ENCODE measurements around the gene SLC25A48. TPM values are rescaled to one million over a fixed set of nuclear protein-coding genes. Genes with fewer than 3 reads are reported as not detected.

Gene SLC25A48, protein sequence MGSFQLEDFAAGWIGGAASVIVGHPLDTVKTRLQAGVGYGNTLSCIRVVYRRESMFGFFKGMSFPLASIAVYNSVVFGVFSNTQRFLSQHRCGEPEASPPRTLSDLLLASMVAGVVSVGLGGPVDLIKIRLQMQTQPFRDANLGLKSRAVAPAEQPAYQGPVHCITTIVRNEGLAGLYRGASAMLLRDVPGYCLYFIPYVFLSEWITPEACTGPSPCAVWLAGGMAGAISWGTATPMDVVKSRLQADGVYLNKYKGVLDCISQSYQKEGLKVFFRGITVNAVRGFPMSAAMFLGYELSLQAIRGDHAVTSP
- polyA plus RNA-seq: 0.54 TPM
- long read RNA-seq, donor 1: 0 reads
- long read RNA-seq, donor 2: 0 reads
- long read RNA-seq, donor 3: 0 reads
- long read RNA-seq, donor 4: 0 reads
- long read RNA-seq, donor 5: 0 reads
- long read RNA-seq, donor 6: 0 reads
- long read RNA-seq, donor 7: 0 reads
- long read RNA-seq, donor 8: 0 reads
- long read RNA-seq, donor 9: 0 reads
- long read RNA-seq, donor 10: 0 reads
- long read RNA-seq, donor 11: 0 reads

- WGBS (ENCODE audit: insufficient coverage, low lambda C conversion rate): no CpG with 5 or more reads among the region's 68 CpGs
- peak within 1 kb of the TSS; percentile 27 for H3K27ac ChIP-seq (ENCODE audit: low read length)
Observed at GRCh38 chr5:135834639-135835529, at the start of gene SLC25A48. Gene SLC25A48, plus strand, starts transcription at chr5:135834663. Its CDS starts 185 bp downstream, at chr5:135834848.

DNA sequence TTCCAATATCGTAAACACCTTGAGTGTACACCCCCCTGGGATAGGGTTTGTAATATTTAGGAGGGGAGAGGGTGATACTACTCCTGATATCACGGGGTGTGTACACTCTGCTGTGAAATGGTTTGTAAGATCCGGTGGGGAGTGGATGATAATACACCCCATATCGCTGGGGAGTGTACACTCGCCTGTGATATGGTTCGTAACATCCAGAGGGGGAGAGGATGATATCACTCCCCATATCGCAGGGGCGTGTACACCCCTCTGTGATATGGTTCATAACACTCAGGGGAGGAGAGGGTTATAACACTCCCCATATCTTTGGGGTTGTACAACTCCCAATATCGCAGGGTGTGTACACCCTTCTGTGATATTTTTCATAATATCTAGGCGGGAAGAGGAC, 33.8 kb upstream of the SLC25A48 start:
- H3K36me3 ChIP-seq (ENCODE audit: control insufficient read depth, insufficient read depth, low read length): no peaks in the 10 kb centered on the region
- DNase-seq: no peak
- peaks cover 3% of the 10 kb centered on the region for H3K27me3 ChIP-seq (ENCODE audit: control insufficient read depth, insufficient read depth, low read length)
- H3K27ac ChIP-seq (ENCODE audit: low read length): no peak overlapping the region
- WGBS (ENCODE audit: insufficient coverage, low lambda C conversion rate): no CpG with 5 or more reads among the region's 10 CpGs
- no peaks in the 10 kb centered on the region for H3K4me1 ChIP-seq (ENCODE audit: control insufficient read depth, insufficient read depth, low read length)
- no peak overlapping the region for H3K4me3 ChIP-seq (ENCODE audit: low read length)
- H3K9me3 ChIP-seq (ENCODE audit: control insufficient read depth, low read depth, low read length): no peaks in the 10 kb centered on the region

More at GRCh38 chr5:135834639-135835529, at the start of gene SLC25A48:
- DNase-seq: peak; percentile 62 to 80
- Histone ChIP-seq H3K27me3 (ENCODE audit: control insufficient read depth, insufficient read depth, low read length) (peaks cover 59% of the 10 kb centered on the region), H3K9me3 (ENCODE audit: control insufficient read depth, low read depth, low read length) (peaks cover 5% of the 10 kb centered on the region), H3K4me1 (ENCODE audit: control insufficient read depth, insufficient read depth, low read length) (no peaks in the 10 kb centered on the region), H3K4me3 (ENCODE audit: low read length) (peak within 1 kb of the TSS; percentile 58), H3K36me3 (ENCODE audit: control insufficient read depth, insufficient read depth, low read length) (no peaks in the 10 kb centered on the region)

GRCh38 chr5:135810188-135810943, 24.1 kb upstream of the SLC25A48 start:
- Histone ChIP-seq H3K27me3 (ENCODE audit: control insufficient read depth, insufficient read depth, low read length) (peaks cover 4% of the 10 kb centered on the region), H3K4me3 (ENCODE audit: low read length) (no peak overlapping the region), H3K4me1 (ENCODE audit: control insufficient read depth, insufficient read depth, low read length) (no peaks in the 10 kb centered on the region), H3K36me3 (ENCODE audit: control insufficient read depth, insufficient read depth, low read length) (no peaks in the 10 kb centered on the region), H3K27ac (ENCODE audit: low read length) (no peak overlapping the region), H3K9me3 (ENCODE audit: control insufficient read depth, low read depth, low read length) (no peaks in the 10 kb centered on the region)
- DNase-seq: no peak
- no CpG with 5 or more reads among the region's 7 CpGs for WGBS (ENCODE audit: insufficient coverage, low lambda C conversion rate)

DNA sequence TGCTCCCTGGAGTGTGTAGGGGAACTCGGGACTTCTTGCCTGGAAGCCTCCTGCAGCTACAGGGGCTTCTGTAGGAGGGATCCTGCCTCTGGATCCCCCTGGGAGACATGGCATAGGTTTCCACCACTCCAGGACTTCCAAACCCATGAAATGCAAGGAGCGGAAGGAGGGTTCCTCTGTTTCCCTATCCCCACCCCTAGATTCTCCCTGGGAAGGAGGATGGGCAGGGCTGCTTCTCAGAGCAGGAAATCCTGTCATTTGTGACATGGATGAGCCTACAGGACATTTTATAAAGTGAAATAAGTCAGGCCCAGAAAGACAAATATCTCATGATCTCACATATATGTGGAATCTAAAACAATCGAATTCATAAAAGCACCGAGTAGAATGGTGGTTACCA, 23.5 kb upstream of the SLC25A48 start:
- 100% methylated on average over 2 of the region's 4 CpGs for WGBS (ENCODE audit: insufficient coverage, low lambda C conversion rate)
- Histone ChIP-seq H3K36me3 (ENCODE audit: control insufficient read depth, insufficient read depth, low read length) (no peaks in the 10 kb centered on the region), H3K9me3 (ENCODE audit: control insufficient read depth, low read depth, low read length) (no peaks in the 10 kb centered on the region), H3K4me3 (ENCODE audit: low read length) (no peak overlapping the region), H3K27ac (ENCODE audit: low read length) (no peak overlapping the region), H3K27me3 (ENCODE audit: control insufficient read depth, insufficient read depth, low read length) (peaks cover 4% of the 10 kb centered on the region), H3K4me1 (ENCODE audit: control insufficient read depth, insufficient read depth, low read length) (no peaks in the 10 kb centered on the region)
- no peak for DNase-seq

DNA sequence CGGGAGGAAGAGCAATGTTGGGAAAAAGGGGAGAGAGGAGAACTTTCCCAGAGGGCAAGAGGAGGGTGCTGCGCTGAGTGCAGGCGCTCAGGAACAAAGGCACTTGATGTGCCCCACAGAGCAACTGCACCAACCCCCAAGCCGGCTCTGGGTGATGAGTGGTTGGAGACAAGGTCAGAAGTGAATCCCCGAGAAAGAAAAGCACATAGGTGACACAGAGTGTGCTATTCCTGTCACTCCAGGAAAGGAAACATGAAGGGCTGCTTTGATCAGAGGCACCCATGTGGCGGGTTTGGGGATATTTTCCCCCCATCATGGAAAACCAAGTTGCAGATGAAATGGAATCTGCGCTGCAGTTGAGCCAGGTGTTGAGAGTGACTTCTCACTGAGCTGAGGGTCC, 20.7 kb upstream of the SLC25A48 start:
- Histone ChIP-seq H3K4me3 (ENCODE audit: low read length) (no peak overlapping the region), H3K27ac (ENCODE audit: low read length) (no peak overlapping the region), H3K27me3 (ENCODE audit: control insufficient read depth, insufficient read depth, low read length) (peaks cover 7% of the 10 kb centered on the region), H3K36me3 (ENCODE audit: control insufficient read depth, insufficient read depth, low read length) (no peaks in the 10 kb centered on the region), H3K4me1 (ENCODE audit: control insufficient read depth, insufficient read depth, low read length) (no peaks in the 10 kb centered on the region), H3K9me3 (ENCODE audit: control insufficient read depth, low read depth, low read length) (no peaks in the 10 kb centered on the region)
- DNase-seq: no peak
- WGBS (ENCODE audit: insufficient coverage, low lambda C conversion rate): no CpG with 5 or more reads among the region's 7 CpGs

GRCh38 chr5:135814316-135814715, 20.1 kb upstream of the SLC25A48 start:
- Histone ChIP-seq H3K27ac (ENCODE audit: low read length) (no peak overlapping the region), H3K4me3 (ENCODE audit: low read length) (no peak overlapping the region), H3K4me1 (ENCODE audit: control insufficient read depth, insufficient read depth, low read length) (no peaks in the 10 kb centered on the region), H3K36me3 (ENCODE audit: control insufficient read depth, insufficient read depth, low read length) (no peaks in the 10 kb centered on the region), H3K27me3 (ENCODE audit: control insufficient read depth, insufficient read depth, low read length) (peaks cover 7% of the 10 kb centered on the region), H3K9me3 (ENCODE audit: control insufficient read depth, low read depth, low read length) (no peaks in the 10 kb centered on the region)
- no CpG with 5 or more reads among the region's 3 CpGs for whole genome bisulfite sequencing (ENCODE audit: insufficient coverage, low lambda C conversion rate)
- DNase-seq: no peak

DNA sequence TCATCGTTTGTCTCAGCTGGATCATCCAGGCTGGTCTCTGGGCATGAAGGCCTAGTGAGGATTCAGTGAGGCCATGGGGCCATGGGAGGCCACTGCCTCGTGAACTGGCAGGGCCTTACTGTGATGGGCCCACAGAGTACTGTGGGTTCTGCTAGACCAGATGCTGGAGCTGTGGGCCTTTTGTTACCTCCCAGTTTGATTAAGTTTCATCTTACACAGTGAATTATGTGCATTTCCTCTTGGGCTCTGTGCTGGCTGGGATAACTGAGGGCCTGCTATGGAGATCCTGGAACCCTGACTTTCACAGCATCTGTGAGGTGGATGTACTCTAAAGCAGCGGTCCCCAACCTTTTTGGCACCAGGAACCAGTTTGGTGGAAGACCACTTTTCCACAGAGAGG, 19.7 kb upstream of the SLC25A48 start:
- no CpG with 5 or more reads among the region's 3 CpGs for WGBS (ENCODE audit: insufficient coverage, low lambda C conversion rate)
- no peaks in the 10 kb centered on the region for H3K36me3 ChIP-seq (ENCODE audit: control insufficient read depth, insufficient read depth, low read length)

GRCh38 chr5:135821061-135821801, 13.2 kb upstream of the SLC25A48 start:
- no peak for DNase-seq
- no peaks in the 10 kb centered on the region for H3K36me3 ChIP-seq (ENCODE audit: control insufficient read depth, insufficient read depth, low read length)
- H3K27me3 ChIP-seq (ENCODE audit: control insufficient read depth, insufficient read depth, low read length): peaks cover 3% of the 10 kb centered on the region
- H3K9me3 ChIP-seq (ENCODE audit: control insufficient read depth, low read depth, low read length): no peaks in the 10 kb centered on the region
- no peaks in the 10 kb centered on the region for H3K4me1 ChIP-seq (ENCODE audit: control insufficient read depth, insufficient read depth, low read length)
- no peak overlapping the region for H3K4me3 ChIP-seq (ENCODE audit: low read length)
- H3K27ac ChIP-seq (ENCODE audit: low read length): no peak overlapping the region
- no CpG with 5 or more reads among the region's 5 CpGs for WGBS (ENCODE audit: insufficient coverage, low lambda C conversion rate)

More for the DNA sequence above, 19.7 kb upstream of the SLC25A48 start:
- no peak for DNase-seq
- Histone ChIP-seq H3K27me3 (ENCODE audit: control insufficient read depth, insufficient read depth, low read length) (peaks cover 7% of the 10 kb centered on the region), H3K27ac (ENCODE audit: low read length) (no peak overlapping the region), H3K9me3 (ENCODE audit: control insufficient read depth, low read depth, low read length) (no peaks in the 10 kb centered on the region), H3K4me1 (ENCODE audit: control insufficient read depth, insufficient read depth, low read length) (no peaks in the 10 kb centered on the region), H3K4me3 (ENCODE audit: low read length) (no peak overlapping the region)

DNA sequence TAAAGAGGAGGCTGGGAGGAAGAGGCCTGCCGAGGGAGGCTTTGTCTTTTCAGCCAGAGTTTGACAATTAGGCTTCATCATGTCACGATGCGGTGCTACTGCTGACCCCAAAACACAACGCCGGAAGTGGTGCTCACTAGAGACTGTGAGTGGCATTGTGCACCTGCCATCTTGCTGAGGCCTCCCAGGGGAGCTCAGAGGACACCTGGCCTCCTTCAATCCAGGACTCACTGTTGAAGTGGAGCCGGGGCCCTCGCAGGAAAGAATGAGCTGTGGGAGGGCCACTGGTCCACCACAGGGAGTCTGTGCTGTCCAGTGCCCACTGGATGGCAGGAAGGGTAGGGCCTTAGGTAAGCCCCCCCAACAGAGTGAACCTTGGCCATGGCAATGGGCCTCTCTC, 12.7 kb upstream of the SLC25A48 start:
- no peak overlapping the region for H3K27ac ChIP-seq (ENCODE audit: low read length)
- H3K27me3 ChIP-seq (ENCODE audit: control insufficient read depth, insufficient read depth, low read length): peaks cover 3% of the 10 kb centered on the region
- H3K4me3 ChIP-seq (ENCODE audit: low read length): no peak overlapping the region
- WGBS (ENCODE audit: insufficient coverage, low lambda C conversion rate): no CpG with 5 or more reads among the region's 7 CpGs
- H3K36me3 ChIP-seq (ENCODE audit: control insufficient read depth, insufficient read depth, low read length): no peaks in the 10 kb centered on the region
- no peak for DNase-seq
- H3K4me1 ChIP-seq (ENCODE audit: control insufficient read depth, insufficient read depth, low read length): no peaks in the 10 kb centered on the region
- H3K9me3 ChIP-seq (ENCODE audit: control insufficient read depth, low read depth, low read length): no peaks in the 10 kb centered on the region

All from large intestine (tissue), 12 donors.